A204.1 (cell line): ENCODE results near the gene PDZRN3.

Source experiments
- FAIRE-seq: peaks from 2 replicates; lab custom pipeline; 2012; peaks lifted over from hg19 to GRCh38; lab: Jason Lieb, UNC

Gene PDZRN3

DNA sequence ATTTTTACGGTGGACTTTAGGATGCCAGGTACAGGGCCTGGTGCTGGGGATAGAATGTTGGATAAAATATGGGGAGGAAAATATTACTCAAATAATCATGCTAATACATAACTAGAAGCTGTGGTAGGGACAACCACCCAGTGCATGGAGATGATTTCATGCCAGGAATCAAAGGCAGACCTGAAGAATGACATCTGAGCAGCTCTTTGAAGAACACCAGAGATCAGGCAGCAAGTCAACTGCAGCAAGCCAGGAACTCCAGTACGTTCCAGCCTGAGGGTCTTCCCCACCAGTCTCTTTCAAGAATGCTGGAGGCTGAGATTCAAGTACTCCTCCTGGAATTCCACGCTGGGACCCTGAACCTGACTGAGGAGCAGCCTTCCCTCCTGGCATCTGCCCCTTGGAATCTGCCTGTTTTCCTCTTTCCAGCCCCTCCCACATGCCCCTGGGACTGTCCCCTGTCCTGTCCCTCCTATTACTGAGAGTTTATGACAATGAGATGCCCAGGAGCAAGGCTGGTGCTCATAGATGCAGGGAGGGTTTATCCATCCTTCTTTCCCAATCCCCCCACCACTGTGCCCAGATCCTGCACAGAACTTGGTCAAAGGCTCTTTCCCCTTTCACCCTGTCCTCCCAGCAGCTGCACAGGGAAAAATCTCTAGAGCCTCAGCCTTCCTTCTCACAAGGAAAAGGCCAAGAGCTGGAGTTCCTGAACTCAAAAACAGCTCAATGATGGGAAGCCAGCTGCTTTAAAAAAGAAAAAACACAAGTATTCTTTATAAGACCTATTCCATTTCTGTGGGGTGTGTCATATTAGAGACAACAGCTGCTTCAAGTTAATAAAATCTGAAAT lies 68.0 kb downstream of the PDZRN3 start:
- FAIRE-seq, result no peak

DNA sequence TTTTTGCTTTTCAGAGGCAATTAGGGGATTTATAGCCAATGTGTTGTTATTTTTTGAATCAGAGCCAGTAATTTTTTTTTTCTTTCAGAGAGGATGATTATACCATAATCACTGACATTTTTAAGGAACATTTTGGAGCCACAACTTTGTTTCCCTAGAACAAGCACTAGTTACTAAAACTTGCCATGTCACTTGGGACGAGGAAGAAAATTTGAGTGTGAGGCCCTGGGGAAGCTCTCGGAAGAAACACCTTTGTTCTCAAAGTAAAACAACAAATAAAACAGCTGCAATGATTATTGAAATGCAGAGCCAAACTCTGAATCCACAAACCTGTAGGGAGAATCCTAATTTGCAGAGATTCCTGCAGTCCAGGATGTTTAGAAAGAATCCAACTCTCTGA lies 69.7 kb downstream of the PDZRN3 start:
- FAIRE-seq, result no peak

DNA sequence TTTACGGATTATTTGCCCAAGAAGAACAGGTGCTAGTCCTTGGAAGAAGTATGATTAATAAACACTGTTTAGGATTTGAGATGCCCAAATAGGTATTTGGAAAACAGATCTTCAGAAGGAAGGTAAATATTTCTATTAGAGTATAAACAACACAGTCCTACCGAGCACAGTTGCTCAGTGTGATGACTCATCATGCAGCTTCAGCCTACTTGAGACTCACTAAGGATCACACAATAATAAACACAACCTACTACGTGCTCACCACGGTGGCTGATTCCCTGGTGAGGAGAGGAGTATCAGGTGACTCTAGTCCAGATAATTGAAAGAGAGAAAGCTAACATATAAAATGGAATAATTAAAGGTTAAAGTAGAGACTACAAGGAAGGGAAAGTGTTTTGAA lies 72.0 kb downstream of the PDZRN3 start:
- no peak for FAIRE-seq

DNA sequence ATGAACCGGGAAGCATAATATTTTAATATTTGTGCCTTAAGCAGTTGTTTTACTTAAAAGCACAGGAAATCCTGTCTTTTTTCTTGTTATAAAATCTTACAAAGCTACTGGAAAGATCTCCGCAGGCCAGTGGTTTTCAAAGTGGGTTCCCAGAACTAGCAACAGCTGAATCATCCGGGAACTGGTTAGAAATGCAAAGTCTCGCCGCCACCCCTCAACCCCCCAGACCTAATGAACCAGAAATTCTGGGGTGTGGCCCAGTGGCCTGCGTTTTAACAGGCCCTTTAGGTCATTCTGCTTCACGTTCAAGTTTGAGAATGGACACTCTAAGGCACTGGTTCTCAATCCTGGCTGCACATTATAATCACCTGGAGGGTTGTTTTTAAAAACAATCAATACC lies 74.7 kb downstream of the PDZRN3 start:
- no peak for FAIRE-seq

DNA sequence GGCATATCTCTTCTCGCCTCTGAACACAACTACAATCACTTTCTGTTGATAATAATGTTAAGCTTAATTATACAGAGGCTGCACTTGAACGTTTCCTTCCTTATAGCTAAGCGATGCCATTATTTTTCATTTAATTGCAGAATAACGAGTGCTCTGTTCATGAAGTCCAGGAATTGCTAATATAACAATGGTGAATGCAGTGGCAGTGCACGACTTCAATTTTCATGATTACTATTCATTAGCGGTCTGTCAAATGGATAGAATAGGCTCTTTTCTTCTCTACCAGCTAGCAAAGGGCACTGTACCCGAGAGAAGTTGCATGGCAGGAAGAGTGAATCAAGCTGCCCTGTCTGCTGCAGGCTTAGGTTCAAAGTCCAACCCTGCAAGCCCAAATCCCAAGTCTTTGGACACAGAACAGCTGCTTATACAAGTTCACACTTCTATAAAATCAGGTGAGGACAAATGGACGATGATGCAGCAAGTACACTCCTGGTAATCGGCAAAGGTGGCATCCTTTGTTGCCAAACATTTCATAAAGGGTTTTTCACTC lies 75.6 kb downstream of the PDZRN3 start:
- no peak for FAIRE-seq

DNA sequence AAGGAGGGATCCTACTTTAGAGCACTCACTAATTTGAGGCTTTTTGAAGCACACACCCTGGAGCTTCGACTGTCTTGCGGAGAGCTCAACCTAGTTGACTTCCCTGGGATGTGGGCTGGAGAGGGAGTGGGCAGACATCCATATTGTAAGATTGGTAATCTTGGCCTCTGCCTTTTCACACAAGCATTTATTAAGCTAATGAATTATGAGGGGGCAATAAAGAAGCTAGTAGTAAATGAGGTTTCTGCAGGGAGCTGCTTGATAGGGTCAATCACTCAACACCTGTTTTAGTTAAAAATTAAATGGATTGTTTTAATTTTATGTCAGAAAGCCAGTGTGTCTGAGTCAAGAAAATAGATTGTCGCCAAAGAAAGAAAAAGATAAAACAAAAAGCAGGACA lies 76.3 kb downstream of the PDZRN3 start:
- no peak for FAIRE-seq

DNA sequence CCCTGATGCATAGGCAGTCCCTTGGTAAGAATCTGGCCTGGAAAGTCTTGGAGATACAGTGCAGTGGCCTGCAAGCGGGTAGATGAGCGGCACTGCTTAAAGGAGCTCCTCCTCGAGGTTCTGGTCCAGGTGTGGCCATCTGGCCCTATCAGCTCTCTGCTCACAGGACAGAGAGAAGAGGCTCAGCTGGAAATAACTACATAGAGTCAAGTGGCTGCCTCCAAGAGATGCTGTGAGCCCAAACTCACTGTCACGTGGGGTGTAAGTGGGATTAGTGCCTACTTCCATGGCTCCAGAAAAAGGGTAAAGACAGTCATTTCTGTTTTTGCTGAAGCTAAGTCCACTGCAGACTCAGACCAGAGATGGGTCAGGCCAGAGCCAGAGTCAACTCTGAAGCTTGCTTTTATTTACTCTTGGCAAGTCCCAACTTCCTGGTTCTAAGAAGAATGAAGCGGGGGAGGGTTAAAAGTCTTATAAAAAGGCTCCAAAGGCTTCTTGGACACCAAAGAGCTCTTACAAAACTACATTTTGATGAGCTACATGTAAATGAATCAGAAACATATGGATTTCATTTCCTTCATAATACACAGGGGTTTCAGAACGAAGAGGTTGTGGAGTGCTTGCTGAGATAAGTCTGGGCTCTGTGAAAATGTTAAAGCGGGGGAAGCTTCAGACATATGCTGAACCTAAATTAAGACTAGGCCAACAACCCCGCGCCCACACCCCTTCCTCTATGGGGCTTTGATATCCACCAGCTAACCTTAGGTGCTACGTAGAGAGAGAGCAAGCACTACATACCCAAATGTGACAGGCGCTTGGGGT lies 77.1 kb downstream of the PDZRN3 start:
- no peak for FAIRE-seq

DNA sequence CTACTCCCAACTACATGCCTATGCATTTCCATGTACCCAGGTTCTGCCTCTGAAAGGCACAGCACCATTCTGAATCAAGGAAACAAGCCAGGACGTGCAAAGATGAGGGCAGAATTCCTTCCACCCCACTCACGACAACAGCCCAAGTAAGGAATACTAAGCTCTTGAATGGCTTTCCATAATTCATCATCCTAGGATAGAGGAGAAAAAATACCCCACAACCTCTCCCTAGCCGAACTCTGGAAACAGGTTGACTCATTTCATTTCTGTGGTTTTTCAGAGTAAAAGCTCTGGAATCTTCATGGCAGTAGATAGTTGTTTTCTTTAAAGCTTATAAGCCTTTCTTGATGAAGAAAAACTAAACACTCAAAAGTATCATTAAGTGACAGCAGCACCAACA lies 77.8 kb downstream of the PDZRN3 start:
- no peak for FAIRE-seq

DNA sequence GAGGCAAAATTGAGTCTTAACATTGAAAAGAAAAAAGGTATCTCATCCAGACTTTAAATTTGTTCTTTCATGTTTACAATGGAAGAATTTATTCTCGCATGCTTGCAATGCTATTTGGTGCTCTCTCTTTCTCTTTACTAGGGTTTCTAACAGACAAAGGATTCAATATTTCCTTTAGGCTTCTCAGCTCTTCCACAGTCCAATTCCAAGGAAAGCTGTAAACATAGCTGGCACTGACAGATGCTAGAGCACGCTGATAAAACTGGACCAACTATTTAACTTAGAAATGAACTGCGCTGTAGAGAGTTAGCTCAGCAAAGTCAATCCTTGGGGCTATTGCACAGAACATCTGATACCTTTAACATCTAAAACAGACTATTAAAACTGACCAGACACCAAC lies 81.3 kb downstream of the PDZRN3 start:
- no peak for FAIRE-seq

DNA sequence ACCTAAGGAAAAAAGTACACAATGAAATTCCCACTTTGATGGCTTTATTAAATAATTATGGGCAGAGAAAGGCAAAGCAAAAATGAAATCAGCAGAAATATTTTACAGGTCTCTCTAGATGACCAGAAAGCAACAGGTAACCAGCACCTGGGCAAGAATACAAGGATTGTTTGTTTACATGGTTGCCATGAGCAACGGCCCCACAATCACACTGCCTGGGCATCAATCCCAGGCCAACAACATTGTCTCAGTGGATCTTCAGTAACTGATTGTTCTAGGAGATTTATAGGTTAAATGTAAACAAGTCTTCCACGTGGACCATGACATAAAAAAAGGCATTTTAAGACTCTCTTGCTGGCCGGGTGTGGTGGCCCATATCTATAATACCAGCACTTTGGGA lies 82.6 kb downstream of the PDZRN3 start:
- no peak for FAIRE-seq

DNA sequence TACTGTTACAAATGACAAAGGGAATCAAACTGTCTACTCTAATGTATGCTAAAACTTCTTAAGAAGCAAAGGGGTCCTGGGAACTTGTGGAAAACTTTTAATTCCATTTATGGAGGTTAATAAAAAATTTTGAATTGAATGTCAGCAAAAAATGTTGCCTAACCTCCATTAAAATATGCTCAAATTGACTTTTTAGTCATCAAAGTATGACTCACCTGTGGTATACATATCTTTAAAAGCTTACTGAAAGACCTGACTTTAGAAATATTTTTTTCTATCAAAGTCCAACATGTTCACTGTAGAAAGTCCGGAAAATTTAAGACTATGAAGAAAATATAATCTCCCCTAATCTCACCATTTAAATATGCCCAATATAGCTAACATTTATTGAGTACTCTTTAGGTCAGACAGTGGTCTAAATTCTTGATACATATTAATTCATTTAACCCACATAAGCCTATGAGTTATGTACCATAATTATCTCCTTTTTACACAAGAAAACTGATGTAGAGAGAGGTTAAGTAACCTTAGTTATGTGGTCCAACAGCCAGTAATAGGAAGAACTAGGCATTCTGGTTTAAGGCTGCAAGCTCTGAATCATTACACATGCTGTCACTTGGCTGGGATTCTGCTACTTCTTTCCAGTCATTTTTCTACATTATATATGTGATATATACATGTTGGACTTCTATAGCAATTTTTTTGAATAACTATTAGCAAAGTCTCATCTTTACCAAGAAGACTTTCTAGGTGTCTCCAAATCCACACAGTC lies 83.6 kb downstream of the PDZRN3 start:
- FAIRE-seq, result no peak

DNA sequence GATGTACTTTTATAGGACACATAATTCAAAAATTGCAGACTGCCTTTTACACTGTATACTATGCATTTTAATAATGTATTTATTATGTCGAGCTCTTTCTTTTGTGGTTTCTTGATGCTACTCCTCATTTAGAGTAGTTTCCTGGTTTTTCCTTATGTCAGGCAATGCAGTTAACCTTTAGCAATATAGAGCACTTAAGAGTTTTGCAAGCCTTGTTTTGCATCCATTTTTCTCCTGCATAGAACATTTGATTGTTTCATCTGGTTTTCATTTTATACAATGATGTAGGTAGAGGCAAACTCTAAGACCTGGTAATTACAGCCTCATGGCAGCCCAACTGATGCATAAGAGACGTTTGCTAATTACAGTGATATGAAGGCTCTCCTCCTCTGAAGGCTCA lies 86.3 kb downstream of the PDZRN3 start:
- no peak for FAIRE-seq

DNA sequence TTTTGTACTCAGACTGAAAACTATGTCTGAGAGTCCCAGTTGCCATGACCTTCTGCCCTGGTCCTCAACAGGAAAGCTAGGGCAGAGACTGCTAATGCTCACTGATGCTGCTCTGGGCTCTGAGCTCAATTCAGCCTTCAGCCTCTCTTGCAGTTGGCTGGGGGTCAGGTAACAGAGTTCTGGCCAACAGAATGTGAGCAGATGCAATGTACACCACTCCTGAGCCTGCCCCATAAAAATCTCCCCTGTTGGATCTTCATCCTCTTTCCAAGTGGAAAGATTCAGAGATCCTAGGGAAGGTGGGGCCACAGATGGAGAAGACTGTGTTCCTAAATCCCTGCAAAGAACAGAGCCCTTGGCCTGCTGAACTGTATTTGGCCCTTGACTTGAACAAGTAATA lies 87.8 kb downstream of the PDZRN3 start:
- FAIRE-seq, result no peak

DNA sequence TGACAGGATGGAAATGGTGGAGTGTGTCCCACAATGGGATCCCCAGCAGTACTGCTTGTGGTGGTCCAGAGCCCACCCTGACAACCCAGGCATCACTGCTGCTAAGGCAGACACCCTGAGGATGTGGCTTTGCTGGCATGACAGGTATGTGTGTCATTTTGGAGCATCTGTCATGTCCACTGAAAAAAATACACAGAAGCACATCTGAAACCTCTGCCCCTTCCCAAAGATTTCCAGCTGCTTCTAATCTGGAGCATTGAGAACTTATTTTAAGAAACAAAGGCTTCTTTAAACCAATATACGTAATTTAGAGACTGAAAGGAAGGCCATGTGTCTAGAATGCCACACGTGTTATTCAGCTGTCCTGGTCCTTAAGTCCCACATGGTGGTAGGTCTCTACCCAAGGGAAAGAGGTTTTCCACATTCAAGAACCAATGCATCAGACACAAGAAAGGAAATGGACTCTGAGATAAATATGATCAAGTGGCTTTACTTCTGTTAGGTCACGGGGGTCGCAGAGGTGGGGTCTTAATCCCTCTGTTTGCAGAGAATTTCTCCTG lies 88.3 kb downstream of the PDZRN3 start:
- no peak for FAIRE-seq

DNA sequence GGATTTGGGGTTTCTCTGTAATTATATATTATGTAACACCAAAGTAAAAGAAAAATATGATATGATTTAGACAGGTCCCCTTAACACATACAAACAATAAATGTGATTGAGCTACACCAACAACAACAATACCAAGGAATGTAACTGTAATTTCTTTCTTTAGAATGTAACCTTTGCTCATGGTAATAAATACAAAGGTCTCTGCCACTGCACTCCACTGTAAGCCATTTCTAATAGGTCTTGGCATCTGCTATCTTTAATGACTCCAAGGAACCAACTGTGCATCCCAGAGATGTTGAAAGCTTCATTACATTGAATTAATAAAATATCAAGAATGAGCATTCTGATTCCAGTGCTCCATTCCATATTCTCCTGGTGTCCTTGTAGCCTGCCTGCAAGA lies 88.8 kb downstream of the PDZRN3 start:
- no peak for FAIRE-seq

DNA sequence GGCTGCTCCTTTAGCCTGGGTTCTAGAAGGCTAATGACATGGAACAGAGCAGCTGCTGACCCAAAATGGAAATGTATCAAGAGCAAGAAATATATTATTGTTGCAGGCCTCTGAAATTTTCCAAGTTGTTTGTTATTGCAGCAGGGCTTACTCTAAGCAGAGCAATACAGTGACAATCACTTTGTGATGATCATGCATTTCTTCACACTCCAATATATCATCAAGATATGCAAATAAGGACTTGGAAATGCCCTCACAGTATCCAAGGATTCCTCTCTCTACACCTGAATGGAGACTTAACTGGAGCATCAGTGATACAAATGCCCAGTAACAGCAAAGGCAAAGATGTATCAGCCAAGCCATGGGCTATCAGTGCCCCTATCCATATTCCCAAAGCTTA lies 89.6 kb downstream of the PDZRN3 start:
- FAIRE-seq, result no peak

DNA sequence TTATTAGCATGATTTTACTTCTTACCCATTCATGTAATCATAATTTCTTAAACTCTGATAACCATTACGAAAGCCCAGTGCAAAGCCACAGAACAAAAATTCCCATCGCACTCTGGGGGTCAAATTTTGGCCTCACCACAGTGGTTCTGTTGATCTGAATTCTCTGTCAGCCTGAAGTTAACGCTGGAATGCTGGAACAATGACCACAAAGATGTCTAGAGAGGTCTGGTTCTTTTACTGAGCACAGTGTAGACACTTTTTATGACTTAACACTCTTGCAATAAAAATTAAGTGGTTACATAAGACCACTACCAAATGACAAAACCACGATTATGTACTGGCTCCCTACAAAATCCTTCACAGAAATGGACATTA lies 94.7 kb downstream of the PDZRN3 start:
- FAIRE-seq, result no peak

DNA sequence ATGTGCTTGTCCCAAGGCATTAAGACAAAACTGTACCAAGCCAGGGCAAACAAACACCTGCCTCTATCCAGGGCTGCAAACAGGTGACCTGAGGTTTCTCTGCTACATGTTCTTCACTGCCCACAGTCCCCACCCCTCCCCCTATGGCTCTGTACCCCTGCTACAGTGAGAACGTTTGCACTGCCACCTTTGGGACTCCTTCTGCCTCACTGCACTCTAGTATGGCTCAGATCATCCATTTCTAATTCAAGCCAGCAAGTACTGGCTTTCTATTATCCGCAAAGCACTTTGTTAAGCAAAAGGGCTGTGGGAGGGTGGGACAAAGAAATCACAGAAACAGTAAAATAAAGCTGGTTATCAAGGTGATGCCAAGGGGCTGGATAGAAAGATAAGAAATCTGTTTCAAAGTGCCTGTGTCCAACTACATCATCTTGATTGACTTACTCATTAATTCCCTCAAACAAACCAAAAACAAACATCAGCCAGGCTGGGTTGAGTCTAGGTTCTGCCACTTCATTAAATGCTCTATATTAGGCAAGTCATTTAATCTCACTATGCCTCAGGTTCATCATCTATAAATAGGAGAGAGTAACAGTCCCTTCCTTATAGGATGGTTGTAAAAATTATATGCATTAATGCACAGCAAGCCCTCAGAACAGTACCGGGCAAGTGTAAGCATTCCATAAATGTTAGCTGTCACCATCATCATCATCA lies 95.3 kb downstream of the PDZRN3 start:
- FAIRE-seq, result no peak

DNA sequence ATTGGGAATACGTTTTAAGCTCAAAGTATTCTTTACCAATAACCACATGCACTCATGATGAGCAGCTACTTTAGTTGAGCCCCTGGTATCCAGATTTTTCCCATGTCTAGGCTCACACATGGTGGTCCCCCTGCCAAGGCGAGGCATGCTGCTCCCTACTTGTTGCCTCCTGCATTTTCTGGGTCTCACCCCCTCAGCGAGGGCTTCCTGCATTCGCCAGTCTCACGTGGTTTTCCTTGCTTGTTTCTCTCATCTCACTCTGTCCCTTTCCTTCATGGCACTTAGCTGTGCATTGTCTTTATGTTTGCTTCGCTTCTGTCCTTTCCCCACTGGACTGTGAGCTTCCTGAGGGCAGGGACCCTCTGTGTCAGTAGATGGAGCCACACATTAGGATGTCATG lies 99.2 kb downstream of the PDZRN3 start:
- FAIRE-seq, result no peak

DNA sequence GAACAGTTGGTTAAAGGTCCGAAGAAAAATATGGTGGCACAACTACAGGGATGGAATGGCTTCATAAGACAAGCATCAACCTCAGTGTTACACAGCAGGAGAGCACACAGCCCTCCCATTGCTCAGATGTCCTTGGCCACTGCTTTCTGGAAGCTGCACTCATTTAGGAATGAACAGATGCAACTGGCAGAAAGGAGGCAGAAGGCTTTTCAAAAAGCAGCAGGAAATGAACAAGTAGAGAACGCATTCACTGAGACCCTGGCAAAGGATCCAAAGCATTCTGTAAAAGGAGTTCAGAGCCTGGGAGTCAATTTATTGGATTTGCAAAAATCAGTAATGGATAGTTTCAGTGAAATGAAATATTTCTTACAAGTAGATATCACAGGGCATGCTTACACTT lies 101.1 kb downstream of the PDZRN3 start:
- no peak for FAIRE-seq

DNA sequence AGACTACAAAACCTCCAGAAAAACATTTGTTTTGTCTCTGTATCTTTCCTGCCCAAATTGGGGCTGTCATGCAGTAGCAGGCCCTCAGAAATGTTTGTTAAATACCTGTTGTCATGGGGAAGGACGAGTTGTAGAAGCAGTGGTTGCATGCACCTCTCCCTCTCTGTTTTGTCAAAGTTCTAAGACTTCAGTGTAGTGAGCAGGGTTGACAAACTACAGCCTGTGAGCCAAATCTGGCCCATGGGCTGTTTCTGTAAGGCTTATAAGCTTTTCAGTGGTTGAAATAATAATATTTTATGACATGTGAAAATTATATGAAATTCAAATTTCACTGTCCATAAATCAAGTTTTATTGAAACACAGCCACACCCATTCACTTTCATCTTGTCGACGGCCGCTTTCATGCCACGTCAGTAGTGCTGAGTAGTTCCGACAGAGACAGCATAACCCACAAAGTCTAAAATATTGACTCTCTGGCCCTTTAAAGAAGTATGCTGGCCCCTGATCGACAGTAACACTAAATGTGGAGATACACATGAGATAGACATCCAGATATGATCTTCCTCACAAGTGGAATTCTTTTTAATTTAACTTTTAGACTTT lies 102.9 kb downstream of the PDZRN3 start:
- FAIRE-seq, result no peak
